Transverse colon (tissue), 4 donors: ENCODE data around the gene CTXN3. TPM values are rescaled to one million over a fixed set of nuclear protein-coding genes. Genes with fewer than 3 reads are reported as not detected.
A peak's percentile ranks its signal among the peaks of the same experiment; 100 is the strongest.

ENCODE experiments used
- DNase-seq: peaks from one replicate; pipeline ENCODE4 v3.0.0-alpha.2; 2019
- H3K27ac ChIP-seq, 4 donors: fragments of 200-600 bp; sonication (generic); 2 replicates each; pipeline ENCODE4 v1.5.1; 2016 to 2018; ENCODE audit warnings: inconsistent platforms in 4 of 4
- H3K27me3 ChIP-seq: fragments of 200-600 bp; sonication (generic); 2 replicates; pipeline ENCODE4 v1.5.1; 2017; ENCODE audit warnings: inconsistent platforms
- H3K36me3 ChIP-seq, 4 donors: fragments of 200-600 bp; sonication (generic); 2 replicates each; pipeline ENCODE4 v1.5.1; 2017 to 2019; ENCODE audit warnings: inconsistent platforms in 4 of 4
- H3K4me1 ChIP-seq, 4 donors: fragments of 200-600 bp; sonication (generic); 2 replicates each; pipeline ENCODE4 v1.5.1; 2017 to 2020; ENCODE audit warnings: inconsistent platforms in 4 of 4
- H3K4me3 ChIP-seq, 4 donors: fragments of 200-600 bp; sonication (generic); 1 replicate in 1 of 4; 2 replicates in 3 of 4; pipeline versions ENCODE4 v1.5.1 to v1.6.1; 2017 to 2019; ENCODE audit warnings: inconsistent platforms in 4 of 4
- H3K9me3 ChIP-seq, 2 donors: fragments of 200-600 bp; sonication (generic); 2 replicates each; pipeline ENCODE4 v1.5.1; 2017 to 2019; ENCODE audit warnings: inconsistent platforms in 2 of 2
- CTCF ChIP-seq, 5 experiments: fragments of 200-600 bp in 3 of 5; fragments of 450-650 bp in 2 of 5; sonication (generic) in 3 of 5; IDR thresholded peaks; 1 replicate in 2 of 5; 2 replicates in 3 of 5; pipeline ENCODE4 v1.5.1; 2016 to 2017; ENCODE audit warnings: antibody characterized with exemption in 5 of 5, inconsistent platforms in 3 of 5, mild to moderate bottlenecking in 2 of 5, moderate library complexity in 1 of 5
- EP300 ChIP-seq: sonication (generic); formaldehyde crosslinking; IDR thresholded peaks from one replicate; pipeline ENCODE4 v1.6.1; 2017; ENCODE audit warnings: antibody characterized with exemption, low read depth
- POLR2A ChIP-seq: fragments of 450-650 bp; IDR thresholded peaks from one replicate; pipeline ENCODE4 v1.6.1; 2016; ENCODE audit warnings: antibody characterized with exemption, mild to moderate bottlenecking, moderate library complexity
- POLR2AphosphoS5 ChIP-seq, 3 donors: sonication (generic); formaldehyde crosslinking; IDR thresholded peaks; one replicate each; pipeline ENCODE4 v1.6.1; 2016; ENCODE audit warnings: antibody characterized with exemption in 3 of 3
- WGBS, 2 donors: methylation state at CpG; one replicate each; pipeline ENCODE4 v1.1.5; 2018; ENCODE audit warnings: low coverage in 1 of 2; 5-methylcytosine and 5-hydroxymethylcytosine counted together
- in situ Hi-C, 4 donors: fragments of 200-750 bp; cut with MboI; loops; one replicate each; pipeline versions ENCODE4 v1.15.0 to v1.15.1; 2017; ENCODE audit warnings: low sequenced_read_pairs in 3 of 4, low pct_ligation_motif_present in 1 of 4, low pct_unique_long_range_greater_than_20kb in 1 of 4
- intact Hi-C: fragments of 100-400 bp; cut with DNase I; formaldehyde crosslinking; loops from one replicate; pipeline ENCODE4 v1.15.1; 2023; ENCODE audit warnings: low total_unique reads
- total RNA-seq, 4 donors: library from RNA; depleted of rRNA; stranded (reverse); fragments of >200 nt; gene quantifications; one replicate each; pipeline ENCODE4 v1.1.0, GENCODE V29; 2016

Gene CTXN3
- total RNA-seq, 4 donors from 2014 or later: not detected

DNA sequence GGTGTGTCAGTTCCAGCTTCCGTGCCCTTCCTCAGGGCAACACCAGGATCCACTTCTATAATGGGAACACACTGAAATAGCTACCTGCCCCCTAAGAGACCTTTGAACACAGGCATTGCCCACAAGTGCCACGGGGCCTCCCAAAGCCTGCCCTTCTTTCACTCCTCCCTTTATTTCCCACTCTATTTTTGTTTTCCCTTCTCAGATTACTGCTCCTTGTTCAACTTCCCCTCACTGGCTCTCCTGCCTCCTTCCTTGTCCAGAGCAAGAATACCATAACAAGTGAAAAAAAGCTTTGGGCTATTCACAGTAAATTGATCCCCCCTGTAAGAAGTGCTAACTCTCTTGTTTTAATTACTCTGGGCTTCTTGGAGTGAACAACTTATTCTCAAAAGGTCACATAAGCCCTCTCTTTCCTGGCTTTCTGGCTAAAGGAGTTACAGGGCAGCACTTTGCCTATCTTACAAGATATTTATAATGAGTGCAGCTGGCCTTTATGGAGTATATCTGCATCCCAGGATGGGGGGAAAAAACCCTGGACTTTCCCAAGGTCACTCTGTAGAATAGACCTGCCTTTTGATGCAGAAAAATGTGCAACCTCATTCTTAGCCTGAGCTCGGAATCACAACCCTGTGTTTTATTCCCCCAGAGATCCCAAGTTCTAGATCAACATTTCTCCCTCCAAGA is 11.3 kb downstream of the CTXN3 start:
- in situ Hi-C loops: no loop called here
- peak overlapping the region in 3 of 4 donors; percentile 16 to 49 (median 38) for H3K27ac ChIP-seq

DNA sequence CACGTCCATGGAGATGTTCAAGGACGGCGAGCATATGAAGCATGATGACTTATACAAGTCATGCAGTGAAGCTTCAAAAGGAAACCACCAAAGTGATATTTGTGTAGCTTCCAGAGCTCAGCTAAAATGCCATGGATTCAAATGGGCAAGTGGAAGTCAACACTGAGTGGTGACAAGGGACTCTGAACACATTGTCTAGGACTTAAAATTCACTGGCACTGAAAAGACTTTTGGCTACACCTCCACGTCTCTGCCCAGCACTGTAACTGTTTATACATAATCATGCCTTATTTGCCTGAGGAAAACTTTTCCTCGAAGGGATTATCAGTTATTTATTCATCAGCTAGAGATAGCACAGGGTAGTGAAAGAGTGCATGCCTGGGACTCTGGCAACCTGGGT is 15.2 kb downstream of the CTXN3 start:
- H3K9me3 ChIP-seq: no peaks in the 10 kb centered on the region
- H3K36me3 ChIP-seq: no peaks in the 10 kb centered on the region
- no peaks in the 10 kb centered on the region for H3K27me3 ChIP-seq
- WGBS, 2 donors: 71 to 82% methylated on average over 4 to 5 of the region's 5 CpGs
- in situ Hi-C loops (no loop called here), intact Hi-C loops (no loop called here)
- no peak overlapping the region for H3K4me3 ChIP-seq
- TF ChIP-seq POLR2A (no peak), CTCF (IDR thresholded peaks at IDR 0.05) (no peak), POLR2AphosphoS5 (IDR thresholded peaks at IDR 0.05) (no peak), EP300 (no peak)
- H3K4me1 ChIP-seq: peaks cover 0 to 4% (median 0%) of the 10 kb centered on the region in 4 donors
- H3K27ac ChIP-seq: no peak overlapping the region
- DNase-seq: no peak

More for the DNA sequence above, 11.3 kb downstream of the CTXN3 start:
- H3K27me3 ChIP-seq: no peaks in the 10 kb centered on the region
- no peak overlapping the region for H3K4me3 ChIP-seq
- WGBS, 2 donors: 56 to 61% methylated on average over 3 of the region's 3 CpGs
- no peaks in the 10 kb centered on the region for H3K4me1 ChIP-seq
- intact Hi-C loops: no loop called here
- TF ChIP-seq CTCF (IDR thresholded peaks at IDR 0.05): no peak
- no peak for TF ChIP-seq EP300
- TF ChIP-seq POLR2A: no peak
- no peak for TF ChIP-seq POLR2AphosphoS5 (IDR thresholded peaks at IDR 0.05)
- DNase-seq: no peak
- no peaks in the 10 kb centered on the region for H3K9me3 ChIP-seq
- no peaks in the 10 kb centered on the region for H3K36me3 ChIP-seq

GRCh38 chr5:127665641-127666040 is 16.8 kb downstream of the CTXN3 start:
- H3K4me1 ChIP-seq: peaks cover 0 to 4% (median 0%) of the 10 kb centered on the region in 4 donors
- H3K27me3 ChIP-seq: no peaks in the 10 kb centered on the region
- H3K4me3 ChIP-seq: no peak overlapping the region
- TF ChIP-seq POLR2AphosphoS5 (IDR thresholded peaks at IDR 0.05) (no peak), POLR2A (no peak), EP300 (no peak), CTCF (IDR thresholded peaks at IDR 0.05) (no peak)
- no peaks in the 10 kb centered on the region for H3K36me3 ChIP-seq
- intact Hi-C loops (no loop called here), in situ Hi-C loops (no loop called here)
- peak overlapping the region in 2 of 4 donors; percentile 28 to 35 for H3K27ac ChIP-seq
- DNase-seq: no peak
- no peaks in the 10 kb centered on the region for H3K9me3 ChIP-seq

DNA sequence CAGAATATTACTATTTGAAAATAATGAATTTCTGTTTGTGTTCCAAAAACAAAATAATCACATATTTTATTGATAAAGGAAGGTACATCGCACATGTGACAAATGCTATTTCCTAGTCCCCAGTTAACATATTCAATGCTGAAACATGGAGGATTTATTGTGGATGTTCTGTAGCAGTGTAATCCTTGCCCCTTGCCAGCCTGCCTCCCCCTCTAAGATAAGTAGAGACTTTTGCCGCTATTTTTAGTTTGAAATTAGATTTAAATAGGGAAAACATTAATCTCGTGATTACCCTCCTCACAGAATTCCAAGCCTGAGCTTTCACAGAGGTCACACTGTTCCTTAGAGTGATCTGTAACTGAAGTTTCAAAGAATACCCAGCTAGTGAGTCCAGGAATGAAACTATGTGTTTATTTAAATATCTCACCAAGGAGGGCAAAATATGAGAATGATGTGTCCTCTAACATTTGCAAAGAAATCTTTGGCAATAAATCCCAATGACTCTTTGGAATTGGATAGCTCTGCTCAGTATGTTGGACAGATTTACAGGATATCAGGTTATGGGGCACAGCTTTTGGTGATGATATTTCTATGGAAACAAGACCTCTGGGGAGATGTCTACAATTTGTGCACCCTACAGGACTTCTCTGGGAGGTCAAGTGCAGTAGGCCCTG is 17.3 kb downstream of the CTXN3 start:
- Histone ChIP-seq H3K36me3 (no peaks in the 10 kb centered on the region), H3K4me3 (no peak overlapping the region), H3K4me1 (peaks cover 0 to 4% (median 0%) of the 10 kb centered on the region in 4 donors), H3K27ac (peak overlapping the region in 2 of 4 donors; percentile 28 to 35), H3K27me3 (no peaks in the 10 kb centered on the region), H3K9me3 (no peaks in the 10 kb centered on the region)
- 68 to 79% methylated on average over 3 of the region's 3 CpGs for WGBS, 2 donors
- no peak for DNase-seq
- in situ Hi-C loops (no loop called here), intact Hi-C loops (no loop called here)
- TF ChIP-seq POLR2AphosphoS5 (IDR thresholded peaks at IDR 0.05) (no peak), POLR2A (no peak), EP300 (no peak)
